Colonic mucosa (tissue), 4 donors: ENCODE results near the gene RTN4IP1. TPM values are rescaled to one million over a fixed set of nuclear protein-coding genes. Genes with fewer than 3 reads are reported as not detected.

Source experiments
- DNase-seq: peaks from one replicate; pipeline ENCODE4 v3.0.0-alpha.2; 2020
- H3K27ac ChIP-seq: fragments of 200-600 bp; one replicate; pipeline ENCODE4 v1.8.0; 2021
- H3K27me3 ChIP-seq: fragments of 200-600 bp; one replicate; pipeline ENCODE4 v1.8.0; 2021
- H3K36me3 ChIP-seq: fragments of 200-600 bp; one replicate; pipeline ENCODE4 v1.8.0; 2021
- H3K4me1 ChIP-seq: fragments of 200-600 bp; one replicate; pipeline ENCODE4 v1.8.0; 2021; ENCODE audit warnings: mild to moderate bottlenecking
- H3K4me3 ChIP-seq: fragments of 200-600 bp; one replicate; pipeline ENCODE4 v1.8.0; 2021
- H3K9ac ChIP-seq, 2 donors: one replicate each; pipeline ENCODE4 v1.7.0; 2013; ENCODE audit warnings: control low read depth in 2 of 2, low read depth in 2 of 2, low read length in 2 of 2
- H3K9me3 ChIP-seq: fragments of 200-600 bp; one replicate; pipeline ENCODE4 v1.8.0; 2021
- intact Hi-C: fragments of 100-400 bp; cut with DNase I; formaldehyde crosslinking; loops from one replicate; pipeline ENCODE4 v1.14.1; 2022
- total RNA-seq, 2 donors: library from RNA; stranded (reverse); fragmentation: NEBNext Ultra II Directional in 1 of 2; extraction: Animal tissue kit (Norgen Biotek cat#: 25700) in 1 of 2; gene quantifications; one replicate each; pipeline ENCODE4 v1.2.1, GENCODE V29; 2021
- TF ChIP-seq, protein P1 (sequence below): fragments of 200-600 bp; IDR thresholded peaks from one replicate; pipeline ENCODE4 v1.8.0; 2022; ENCODE audit warnings: antibody characterized with exemption, mild to moderate bottlenecking
- donor health status: healthy.
- donor health status: DM: no; HTN: no; CAD: no.
- donor health status: DM: no; HTN: no; CAD: no.

The RTN4IP1 gene
- total RNA-seq, 2 donors from 2014 or later = 12.2 to 18.5 TPM

- TF ChIP-seq, protein P1, sequence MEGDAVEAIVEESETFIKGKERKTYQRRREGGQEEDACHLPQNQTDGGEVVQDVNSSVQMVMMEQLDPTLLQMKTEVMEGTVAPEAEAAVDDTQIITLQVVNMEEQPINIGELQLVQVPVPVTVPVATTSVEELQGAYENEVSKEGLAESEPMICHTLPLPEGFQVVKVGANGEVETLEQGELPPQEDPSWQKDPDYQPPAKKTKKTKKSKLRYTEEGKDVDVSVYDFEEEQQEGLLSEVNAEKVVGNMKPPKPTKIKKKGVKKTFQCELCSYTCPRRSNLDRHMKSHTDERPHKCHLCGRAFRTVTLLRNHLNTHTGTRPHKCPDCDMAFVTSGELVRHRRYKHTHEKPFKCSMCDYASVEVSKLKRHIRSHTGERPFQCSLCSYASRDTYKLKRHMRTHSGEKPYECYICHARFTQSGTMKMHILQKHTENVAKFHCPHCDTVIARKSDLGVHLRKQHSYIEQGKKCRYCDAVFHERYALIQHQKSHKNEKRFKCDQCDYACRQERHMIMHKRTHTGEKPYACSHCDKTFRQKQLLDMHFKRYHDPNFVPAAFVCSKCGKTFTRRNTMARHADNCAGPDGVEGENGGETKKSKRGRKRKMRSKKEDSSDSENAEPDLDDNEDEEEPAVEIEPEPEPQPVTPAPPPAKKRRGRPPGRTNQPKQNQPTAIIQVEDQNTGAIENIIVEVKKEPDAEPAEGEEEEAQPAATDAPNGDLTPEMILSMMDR = no peak
- H3K9ac ChIP-seq = no peak overlapping the region
- no peaks in the 10 kb centered on the region for H3K9me3 ChIP-seq
- H3K4me3 ChIP-seq = no peak overlapping the region
- DNase-seq = no peak
- no peaks in the 10 kb centered on the region for H3K4me1 ChIP-seq
- H3K27me3 ChIP-seq = no peaks in the 10 kb centered on the region
- intact Hi-C loops = no loop called here
- no peaks in the 10 kb centered on the region for H3K36me3 ChIP-seq
- no peak overlapping the region for H3K27ac ChIP-seq
Observed at GRCh38 chr6:106637051-106637716, 7.9 kb upstream of the RTN4IP1 start.

GRCh38 chr6:106634565-106634964, 5.3 kb upstream of the RTN4IP1 start:
- Histone ChIP-seq H3K27me3 (no peaks in the 10 kb centered on the region), H3K27ac (no peak overlapping the region), H3K9me3 (no peaks in the 10 kb centered on the region), H3K36me3 (no peaks in the 10 kb centered on the region), H3K9ac (no peak overlapping the region), H3K4me3 (no peak overlapping the region), H3K4me1 (no peaks in the 10 kb centered on the region)
- DNase-seq = no peak
- intact Hi-C loops = no loop called here
- TF ChIP-seq, protein P1 = no peak

DNA sequence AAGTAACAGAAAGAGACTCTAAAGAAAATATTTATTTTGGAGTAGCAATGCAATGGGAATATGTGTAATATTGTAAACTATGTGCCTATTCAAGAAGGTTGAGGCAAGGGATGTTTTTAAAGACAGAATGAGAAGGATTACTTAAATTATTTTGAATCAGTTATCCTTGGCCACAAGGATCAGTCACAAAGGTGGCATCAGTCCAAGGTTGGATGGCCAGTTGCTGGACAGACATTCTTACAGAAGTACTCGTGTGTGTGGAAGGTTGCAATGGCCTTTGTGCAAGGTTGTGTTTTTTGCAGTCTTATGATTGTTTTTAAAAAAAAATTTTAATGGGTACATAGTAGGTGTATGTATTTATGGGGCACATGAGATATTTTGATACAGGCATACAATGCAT, 2.0 kb upstream of the RTN4IP1 start:
- Histone ChIP-seq H3K4me1 (peaks cover 4% of the 10 kb centered on the region), H3K9me3 (no peaks in the 10 kb centered on the region), H3K9ac (no peak overlapping the region), H3K27me3 (no peaks in the 10 kb centered on the region), H3K4me3 (no peak overlapping the region), H3K27ac (no peak overlapping the region), H3K36me3 (no peaks in the 10 kb centered on the region)
- TF ChIP-seq, protein P1 = no peak
- intact Hi-C loops = no loop called here
- no peak for DNase-seq

DNA sequence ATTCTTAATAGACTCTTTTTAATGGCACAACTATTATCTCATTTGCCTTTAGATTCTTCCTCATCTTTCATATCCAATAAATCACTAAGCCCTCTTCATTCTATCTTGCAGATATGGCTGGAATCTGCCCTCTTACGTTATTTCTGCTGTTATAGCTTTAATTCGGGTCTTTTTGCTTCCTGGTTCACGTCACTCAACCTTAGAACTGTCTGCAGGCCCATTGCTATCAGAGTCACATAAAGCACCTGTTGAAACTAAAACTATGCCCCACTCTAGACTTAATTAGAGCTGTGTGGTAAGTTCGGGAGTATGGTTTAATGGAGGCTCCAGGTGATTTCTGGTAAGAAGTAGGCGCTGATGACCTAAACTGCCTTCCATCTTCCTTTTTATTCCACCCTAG, 1.1 kb upstream of the RTN4IP1 start:
- Histone ChIP-seq H3K27ac (peak overlapping the region; percentile 68), H3K27me3 (no peaks in the 10 kb centered on the region), H3K9ac (peak overlapping the region in 1 of 2 donors; percentile 77), H3K9me3 (no peaks in the 10 kb centered on the region), H3K4me1 (peaks cover 4% of the 10 kb centered on the region), H3K4me3 (peak overlapping the region; percentile 92), H3K36me3 (no peaks in the 10 kb centered on the region)
- no peak for DNase-seq
- TF ChIP-seq, protein P1 = no peak
- intact Hi-C loops = no loop called here

- intact Hi-C loops = no loop called here
- DNase-seq = no peak
- TF ChIP-seq, protein P1 = no peak
- Histone ChIP-seq H3K36me3 (no peaks in the 10 kb centered on the region), H3K4me3 (peak overlapping the region; percentile 92), H3K27me3 (no peaks in the 10 kb centered on the region), H3K9ac (peak overlapping the region; percentile 75 to 77), H3K9me3 (no peaks in the 10 kb centered on the region), H3K4me1 (peaks cover 4% of the 10 kb centered on the region), H3K27ac (peak overlapping the region; percentile 68)
Observed at GRCh38 chr6:106629859-106630163, 513 bp upstream of the RTN4IP1 start.
